Measurements from ENCODE around the gene TMCC1.
"Not testable (repeated sequence)": the region's sequence is repeated elsewhere in the genome, so short reads cannot be mapped to it uniquely, and the experiment has no call there.

TMCC1 gene

GRCh38 chr3:129618901-129619671 lies 274.4 kb downstream of the TMCC1 start:
- no peak for DNase-seq

DNA sequence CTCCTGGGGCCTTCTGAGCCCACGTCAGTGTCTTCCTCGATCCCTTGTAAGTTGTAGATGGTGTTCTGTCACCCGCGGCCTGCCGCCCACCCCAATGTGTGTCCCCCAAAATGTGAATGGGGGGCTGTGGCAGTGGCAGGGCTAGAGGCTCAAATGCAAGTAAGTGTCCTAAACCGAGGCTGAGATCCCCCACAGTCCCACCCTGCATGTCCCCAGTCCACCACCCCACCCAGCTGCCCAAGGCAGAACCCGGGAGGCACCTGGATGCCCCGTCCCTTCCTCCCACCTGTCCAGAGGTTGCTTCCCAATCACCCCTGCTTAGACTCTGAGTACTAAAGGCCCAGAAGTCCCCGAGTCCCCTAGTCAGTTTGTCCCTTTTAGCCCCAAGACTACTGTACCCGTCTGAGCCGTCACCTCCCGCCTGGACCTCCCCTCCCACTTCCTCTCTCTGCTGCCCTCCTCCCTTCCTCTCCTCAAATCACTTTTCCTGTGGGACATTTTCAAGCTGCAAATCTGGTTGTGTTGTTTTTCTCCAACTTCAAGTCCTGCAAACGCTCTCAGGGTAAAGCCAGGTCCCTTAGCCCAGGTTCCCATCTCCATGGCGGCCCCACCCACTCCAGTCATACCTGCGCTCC lies 275.2 kb downstream of the TMCC1 start:
- DNase-seq: no peak

DNA sequence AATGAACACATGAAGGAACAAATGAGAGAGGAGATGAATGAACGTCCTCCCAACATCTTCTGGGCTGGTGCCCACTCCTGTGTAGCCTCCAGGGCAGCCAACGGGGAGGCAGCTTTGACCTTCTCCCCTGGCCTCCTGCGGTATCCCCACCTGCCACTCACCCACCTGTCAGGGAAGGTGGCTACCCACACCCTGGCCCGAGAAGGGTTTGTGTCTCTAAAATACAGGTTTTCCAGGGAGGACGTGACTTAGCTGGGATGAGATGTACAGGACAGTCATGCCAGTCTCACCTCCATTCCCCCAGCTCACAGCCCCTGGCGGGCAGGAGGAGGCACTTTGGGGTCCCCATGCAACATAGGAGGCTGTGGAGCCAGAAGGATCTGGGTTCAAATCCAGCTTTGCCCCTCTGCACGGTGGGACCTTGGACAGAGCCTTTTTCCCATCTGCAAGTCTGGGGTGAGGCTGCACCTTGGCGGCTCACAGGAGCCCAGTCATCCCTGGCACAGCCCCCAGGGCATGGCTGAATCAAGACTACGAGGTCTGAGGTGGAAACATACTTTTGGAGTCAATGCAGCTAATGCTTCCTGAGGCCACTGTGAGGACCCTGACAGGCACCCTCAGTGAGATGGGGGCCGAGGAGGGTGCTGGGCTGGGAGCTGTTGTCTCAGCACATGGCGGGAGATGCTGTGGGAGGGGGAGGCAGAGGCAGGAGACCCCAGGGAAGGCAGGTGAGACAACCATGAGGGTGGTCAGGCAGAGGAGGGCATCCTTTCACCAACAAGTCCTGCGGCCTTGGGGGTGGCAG lies 275.9 kb downstream of the TMCC1 start:
- DNase-seq: no peak

DNA sequence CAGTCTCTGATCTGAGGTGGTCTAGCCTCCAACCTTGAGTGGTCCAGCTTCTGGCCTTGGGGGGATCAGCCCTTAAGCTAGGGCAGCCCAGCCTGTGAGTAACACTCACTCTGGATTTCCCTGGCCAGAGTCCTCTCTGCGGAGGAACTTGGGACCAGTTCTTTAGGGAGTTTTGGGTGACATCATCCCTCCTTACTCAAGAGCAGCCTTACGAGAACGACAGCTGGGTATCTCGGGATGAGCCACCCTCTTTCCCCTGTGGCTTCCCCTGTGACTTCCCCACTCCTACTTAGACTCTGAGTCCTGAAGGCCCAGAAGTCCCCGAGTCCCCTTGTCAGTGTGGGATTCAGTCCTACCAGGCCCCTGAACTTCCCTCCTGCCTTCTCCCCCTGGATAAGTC lies 276.8 kb downstream of the TMCC1 start:
- no peak for DNase-seq

GRCh38 chr3:129616291-129616690 lies 277.2 kb downstream of the TMCC1 start:
- no peak for DNase-seq

DNA sequence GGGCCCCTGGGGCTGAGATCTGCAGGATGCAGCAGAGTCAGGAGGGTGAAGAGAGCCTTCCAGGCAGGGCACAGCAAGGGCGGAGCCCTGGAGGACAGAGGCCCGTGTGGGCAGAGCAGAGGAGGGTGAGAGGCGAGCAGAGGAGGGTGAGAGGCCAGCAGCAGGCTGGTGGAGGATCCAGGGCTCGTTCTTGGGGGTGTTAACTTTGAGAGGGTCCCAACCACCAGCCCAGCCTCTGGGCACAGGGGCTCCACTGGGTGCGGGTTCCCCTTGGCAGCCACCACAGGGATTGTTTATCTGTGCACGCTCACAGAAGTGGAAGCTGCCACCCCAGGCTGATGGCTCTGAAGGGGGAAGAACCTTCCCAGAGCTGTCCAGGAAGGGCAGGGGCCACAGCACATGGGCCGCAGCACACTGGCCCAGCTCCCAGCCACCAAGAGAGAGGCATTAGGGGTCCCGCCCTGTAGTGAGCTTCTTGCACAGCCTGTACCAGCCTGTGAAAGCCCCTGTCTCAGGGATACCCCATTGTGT lies 277.7 kb downstream of the TMCC1 start:
- no peak for DNase-seq

- no peak for DNase-seq
These were observed 278.6 kb downstream of the TMCC1 start for GRCh38 chr3:129614927-129615363.

GRCh38 chr3:129614435-129614834 lies 279.1 kb downstream of the TMCC1 start:
- DNase-seq: no peak

- no peak for DNase-seq
These were observed 280.2 kb downstream of the TMCC1 start for GRCh38 chr3:129613367-129613740.

DNA sequence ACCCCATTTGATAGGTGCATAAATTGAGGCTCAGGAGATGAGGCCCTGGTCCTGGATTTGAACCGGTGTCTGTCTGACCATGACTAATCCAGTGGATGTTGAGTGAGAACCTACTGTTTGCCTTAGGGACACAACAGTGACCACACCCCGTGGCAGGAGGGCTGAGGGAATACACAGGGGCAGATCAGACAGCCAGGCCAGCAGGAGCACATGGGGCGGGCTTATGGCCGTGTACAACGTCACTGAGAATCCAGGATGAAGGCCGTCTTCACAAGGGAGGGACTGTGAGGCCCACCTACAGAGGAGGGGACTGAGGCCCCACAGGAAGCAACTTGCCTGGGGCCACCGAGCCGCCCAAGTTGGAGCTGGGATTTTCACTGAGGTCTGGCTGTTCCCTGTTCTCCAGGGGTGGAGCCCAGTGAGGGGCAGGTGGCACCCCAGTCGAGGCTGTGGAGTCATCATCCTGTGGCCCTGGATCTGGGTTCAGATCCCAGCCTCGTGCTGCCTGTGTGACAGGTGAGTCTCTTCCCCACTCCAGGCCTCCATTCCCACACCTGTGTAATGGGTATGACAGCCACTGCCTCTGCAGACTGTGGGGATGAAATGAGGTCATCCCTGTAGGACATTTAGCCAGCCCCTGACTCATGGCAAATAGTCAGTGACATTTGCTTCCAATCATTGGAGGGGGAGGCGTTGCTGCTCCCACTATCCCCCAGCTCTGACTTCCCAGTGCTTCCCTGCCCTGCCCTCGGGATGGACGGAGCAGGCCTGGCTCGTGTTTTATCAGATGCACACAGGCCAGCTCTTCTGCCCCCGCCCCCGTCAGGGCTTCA lies 280.8 kb downstream of the TMCC1 start:
- no peak for DNase-seq

DNA sequence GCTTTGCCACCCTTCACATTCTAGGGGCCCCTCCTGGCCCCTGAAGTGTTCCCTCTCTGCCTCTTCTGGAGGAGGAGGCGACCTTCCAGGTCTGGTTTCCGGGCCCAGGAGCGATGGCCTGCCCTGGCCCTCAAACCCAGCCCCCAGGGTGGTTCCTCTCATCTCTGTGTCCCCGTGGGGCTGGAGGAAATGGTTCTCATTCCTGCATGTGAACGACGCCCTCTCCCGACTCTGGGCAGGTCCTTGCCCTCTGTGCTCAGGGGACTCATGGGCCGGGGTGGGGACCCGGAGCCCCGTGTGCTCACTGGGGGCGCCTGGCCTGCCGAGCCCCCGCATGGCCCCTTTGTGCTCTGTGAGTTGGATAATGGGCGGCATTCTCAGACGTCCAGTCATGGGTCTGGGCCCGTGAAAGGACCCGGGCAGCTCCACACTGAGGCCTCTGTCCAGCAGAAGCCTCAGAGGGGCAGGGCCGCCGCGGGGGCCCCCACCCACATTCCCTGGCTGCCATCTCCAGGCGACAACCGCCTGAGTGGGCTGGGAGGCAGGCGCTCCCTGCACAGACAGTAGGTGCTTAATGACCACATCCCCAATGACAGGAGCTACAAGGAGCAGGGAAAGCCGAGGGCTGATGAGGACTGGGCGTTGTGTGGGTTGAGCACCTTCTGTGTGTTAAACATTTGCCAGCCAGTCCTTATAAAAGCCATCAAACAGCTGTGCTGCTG lies 281.5 kb downstream of the TMCC1 start:
- no peak for DNase-seq

- no peak for DNase-seq
These were observed 282.1 kb downstream of the TMCC1 start for GRCh38 chr3:129611446-129611800.

- not testable (repeated sequence) for DNase-seq
These were observed 282.6 kb downstream of the TMCC1 start for GRCh38 chr3:129610794-129611445.

DNA sequence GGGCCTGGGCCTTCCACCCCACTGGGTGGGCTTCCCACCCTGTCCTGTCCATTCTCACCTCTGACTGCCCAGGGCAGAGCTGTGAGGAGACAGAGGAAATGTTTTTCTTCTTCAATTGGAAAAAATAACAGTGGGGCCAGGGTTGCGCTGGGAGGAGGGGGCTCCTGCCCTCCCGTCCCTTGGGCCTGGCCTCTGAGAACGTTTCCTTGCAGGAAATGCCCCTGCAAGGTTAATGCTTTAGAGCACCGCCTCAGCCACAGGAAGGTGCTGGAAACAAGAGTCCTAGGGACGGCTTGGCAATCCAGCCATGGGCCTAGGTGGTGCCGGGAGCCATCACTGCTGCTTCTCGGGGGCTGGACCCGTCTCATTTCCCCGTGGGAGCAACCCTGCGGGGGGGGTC lies 283.2 kb downstream of the TMCC1 start:
- no peak for DNase-seq

GRCh38 chr3:129609591-129610182 lies 283.8 kb downstream of the TMCC1 start:
- no peak for DNase-seq

DNA sequence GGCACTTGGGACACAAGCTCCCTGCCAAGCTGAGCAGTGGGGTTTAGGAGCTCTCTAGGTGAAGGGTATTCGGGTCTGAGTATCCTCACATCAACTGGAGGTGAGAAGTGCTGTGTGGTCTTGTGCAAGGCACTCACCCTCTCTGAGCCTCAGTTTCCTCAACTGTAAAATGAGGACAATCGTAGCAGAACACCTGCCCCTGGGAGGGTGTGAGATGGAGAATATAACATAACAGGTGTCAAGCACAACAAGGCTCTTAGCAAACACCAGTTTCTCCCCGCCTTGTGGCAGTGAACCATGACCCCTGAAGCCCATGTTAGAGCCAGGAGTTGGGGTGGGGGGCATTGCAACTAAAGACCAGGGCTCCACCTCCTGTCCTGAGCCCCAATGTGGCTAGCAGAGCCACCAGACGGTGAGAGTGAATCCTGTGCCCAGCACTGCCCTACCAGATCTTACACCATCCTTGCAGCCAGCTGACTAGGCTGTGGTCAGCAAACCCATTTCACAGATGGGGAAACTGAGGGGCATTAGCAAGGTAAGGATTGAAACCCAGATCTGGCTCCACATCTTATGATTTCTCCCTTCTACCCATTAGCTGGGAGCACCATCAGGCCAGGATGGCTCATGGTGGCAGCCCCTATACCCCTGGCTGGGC lies 284.4 kb downstream of the TMCC1 start:
- DNase-seq: no peak

DNA sequence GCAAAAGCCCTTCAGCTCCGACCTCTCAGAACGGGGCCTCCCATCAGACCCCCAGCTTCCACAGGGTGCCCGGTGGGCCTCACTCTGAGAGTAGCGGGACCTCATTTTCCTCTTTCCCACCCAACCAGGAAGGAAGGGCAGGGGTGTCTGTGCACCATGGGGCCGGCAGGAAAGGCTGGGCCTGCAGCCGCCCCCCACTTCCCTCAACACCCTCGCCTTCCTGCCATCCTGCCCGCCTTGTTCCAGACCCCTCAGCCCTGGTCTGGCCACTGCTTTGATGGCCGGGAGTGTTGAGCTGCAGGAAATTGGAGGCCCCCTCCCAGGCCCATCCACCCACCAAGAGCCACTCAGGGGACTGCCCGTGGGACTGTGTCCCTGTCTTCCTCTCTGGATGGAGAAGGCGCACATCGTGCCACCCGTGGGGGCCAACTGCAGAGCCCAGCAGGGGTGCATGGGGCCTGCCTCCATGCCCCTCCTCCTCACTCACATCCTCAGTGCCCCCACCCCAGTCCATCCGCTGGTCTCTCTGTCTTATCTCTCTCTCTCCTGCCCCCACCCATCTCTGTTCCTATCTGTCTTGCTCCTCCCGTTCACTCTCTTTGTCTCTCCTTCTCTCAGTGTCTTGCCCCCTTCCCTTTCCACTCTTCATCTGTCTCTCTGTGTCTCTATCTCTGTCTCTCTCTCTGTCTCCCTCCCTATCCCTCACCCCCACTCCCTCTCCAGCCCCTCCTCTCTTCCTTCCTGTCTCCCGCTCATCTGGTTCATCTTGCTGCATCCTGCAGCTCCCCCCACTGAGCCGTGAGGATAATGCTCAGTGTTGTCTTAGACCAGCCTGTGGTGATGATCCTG lies 285.2 kb downstream of the TMCC1 start:
- no peak for DNase-seq

GRCh38 chr3:129607391-129608068 lies 286.0 kb downstream of the TMCC1 start:
- no peak for DNase-seq
